LNCaP clone FGC (cell line): ENCODE results near the gene BCO2.

ENCODE experiments used
- DNase-seq: peaks from one replicate; pipeline ENCODE4 v3.0.0-alpha.2; 2011; ENCODE audit warnings: low read depth
- H3K4me3 ChIP-seq: 2 replicates; pipeline ENCODE4 v1.5.1; 2011; ENCODE audit warnings: mild to moderate bottlenecking, low read depth, low read length, control low read depth
- CTCF ChIP-seq: IDR thresholded peaks from 2 replicates; pipeline ENCODE4 v1.5.1; 2012; ENCODE audit warnings: mild to moderate bottlenecking; ENCODE audit not compliant: control insufficient read depth, insufficient read depth; ENCODE audit errors: extremely low read depth

BCO2 gene

DNA sequence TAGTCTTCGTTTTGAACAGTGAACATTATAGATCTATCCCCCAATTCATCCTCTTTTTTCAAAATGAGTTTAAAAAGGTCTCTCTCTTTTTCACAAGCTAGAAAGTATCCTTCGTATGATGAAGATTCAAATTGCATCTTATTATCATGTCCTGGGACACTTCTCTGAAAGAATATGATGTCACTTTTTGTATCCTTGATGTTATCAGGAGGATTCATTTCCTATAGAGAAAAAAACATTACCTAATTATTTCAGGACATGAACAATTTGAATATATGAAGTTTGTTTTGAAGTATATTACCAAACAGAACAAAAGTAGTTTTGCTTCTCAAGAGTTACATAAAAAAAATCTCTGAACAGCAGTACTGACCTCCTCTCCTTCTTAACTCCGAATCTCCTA lies 31.7 kb upstream of the BCO2 start:
- no peak for TF ChIP-seq CTCF
- H3K4me3 ChIP-seq = no peak overlapping the region
- no peak for DNase-seq

GRCh38 chr11:112150517-112150916 lies 24.8 kb upstream of the BCO2 start:
- H3K4me3 ChIP-seq = no peak overlapping the region
- no peak for DNase-seq
- no peak for TF ChIP-seq CTCF

- TF ChIP-seq CTCF = no peak
- no peak overlapping the region for H3K4me3 ChIP-seq
- DNase-seq = no peak
These were observed 19.0 kb upstream of the BCO2 start for GRCh38 chr11:112156153-112156955.

GRCh38 chr11:112156956-112157766 lies 18.2 kb upstream of the BCO2 start:
- no peak for TF ChIP-seq CTCF
- DNase-seq = no peak
- no peak overlapping the region for H3K4me3 ChIP-seq

DNA sequence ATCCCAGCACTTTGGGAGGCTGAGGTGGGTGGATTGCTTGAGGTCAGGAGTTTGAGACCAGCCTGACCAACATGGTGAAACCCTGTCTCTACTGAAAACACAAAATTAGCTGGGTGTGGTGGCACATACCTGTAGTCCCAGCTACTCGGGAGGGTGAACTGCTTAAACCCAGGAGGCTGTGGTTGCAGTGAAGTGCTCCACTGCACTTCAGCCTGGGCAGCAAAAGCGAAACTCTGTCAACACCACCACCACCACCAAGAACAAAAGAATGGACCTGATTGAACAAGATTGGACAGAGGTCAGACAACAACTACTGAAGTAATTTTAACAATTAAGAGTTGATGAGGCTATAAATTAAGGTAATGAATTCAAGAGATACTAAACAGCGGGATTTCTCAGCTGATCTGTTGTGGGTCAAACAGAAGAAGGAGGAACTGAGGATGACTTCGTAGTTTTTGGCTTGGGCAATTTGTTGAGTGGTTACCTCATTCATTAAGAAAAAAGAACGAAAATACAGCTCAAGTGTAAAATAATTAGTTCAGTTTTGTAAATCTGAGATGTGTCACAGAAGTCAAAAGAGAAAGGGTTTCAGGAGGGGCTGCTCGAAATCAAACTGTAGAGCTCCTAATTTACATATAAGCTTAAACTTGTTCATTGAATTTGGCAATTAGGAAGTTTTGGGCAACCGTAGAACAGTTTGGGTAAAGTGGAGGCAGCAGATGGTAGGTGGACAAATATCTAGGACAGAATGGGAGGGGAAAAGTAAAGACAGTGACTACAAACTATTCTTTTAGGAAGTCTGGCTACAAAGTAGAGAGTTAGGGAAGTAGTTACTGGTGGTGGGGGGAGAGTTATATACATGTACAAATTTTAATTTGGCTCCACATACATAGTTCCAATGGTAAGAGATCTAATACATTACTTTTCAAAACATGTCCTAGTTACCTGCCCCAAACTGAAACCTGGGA lies 15.9 kb upstream of the BCO2 start:
- H3K4me3 ChIP-seq = no peak overlapping the region
- TF ChIP-seq CTCF = no peak
- DNase-seq = no peak

DNA sequence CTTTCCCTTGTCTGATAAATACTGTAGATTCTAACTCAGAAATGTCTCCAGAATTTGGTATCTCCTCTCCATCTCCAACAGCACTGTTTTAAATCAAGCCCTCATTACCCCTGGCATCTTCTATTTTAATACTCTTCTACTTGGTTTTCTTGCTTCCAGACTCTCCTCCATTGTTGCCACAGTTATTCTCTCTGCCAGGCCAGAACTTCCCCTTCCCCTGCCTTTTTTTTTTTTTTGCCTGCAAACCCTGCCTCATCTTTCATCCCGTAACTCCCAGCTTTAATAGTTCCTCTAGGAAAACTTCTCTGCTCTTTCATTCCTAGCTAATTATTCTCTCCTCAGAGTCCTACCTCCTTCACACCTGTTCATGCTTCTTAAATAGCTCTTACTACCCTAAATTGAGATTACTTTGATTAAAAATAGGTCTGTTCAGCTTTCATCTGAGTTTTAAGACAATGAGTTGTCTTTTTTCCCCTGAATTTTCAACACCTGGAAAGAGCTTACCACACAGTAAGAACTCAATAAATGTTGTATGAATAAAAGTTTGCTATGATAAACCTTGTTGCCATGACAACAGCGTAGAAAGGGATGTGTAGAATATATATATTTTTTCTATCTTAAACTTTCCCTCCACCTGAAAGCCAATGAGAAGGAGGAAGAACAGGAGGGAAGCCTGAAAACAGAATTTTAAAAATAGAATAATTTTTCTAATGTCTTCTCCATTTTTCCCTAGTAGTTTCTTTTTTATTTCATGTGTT lies 15.0 kb upstream of the BCO2 start:
- H3K4me3 ChIP-seq = no peak overlapping the region
- no peak for TF ChIP-seq CTCF
- DNase-seq = no peak
